ENCODE measurements around the gene AK8. TPM values are rescaled to one million over a fixed set of nuclear protein-coding genes. Genes with fewer than 3 reads are reported as not detected.

The AK8 gene
- total RNA-seq, 1 donor from 2014 or later = 0.25 TPM

GRCh38 chr9:132855904-132856303 is 22.2 kb downstream of the AK8 start:
- Histone ChIP-seq H3K4me1 (peaks cover 12% of the 10 kb centered on the region), H3K27me3 (no peaks in the 10 kb centered on the region), H3K4me3 (no peak overlapping the region), H3K36me3 (no peaks in the 10 kb centered on the region), H3K9me3 (no peaks in the 10 kb centered on the region), H3K27ac (no peak overlapping the region)
- intact Hi-C loops (cut with DNase I) = no loop called here
- no peak for DNase-seq (ENCODE audit: extremely low spot score in 2 of 2)
- TF ChIP-seq POLR2A (IDR thresholded peaks at IDR 0.05) (no peak), POLR2AphosphoS5 (IDR thresholded peaks at IDR 0.05; ENCODE audit: insufficient read depth in 1 of 2, low read depth in 1 of 2) (no peak), CTCF (IDR thresholded peaks at IDR 0.05) (no peak)

GRCh38 chr9:132854832-132855231 is 23.3 kb downstream of the AK8 start:
- intact Hi-C loops (cut with DNase I) = no loop called here

GRCh38 chr9:132853482-132853881 is 24.6 kb downstream of the AK8 start:
- Histone ChIP-seq H3K36me3 (no peaks in the 10 kb centered on the region), H3K9me3 (no peaks in the 10 kb centered on the region), H3K4me1 (peaks cover 12% of the 10 kb centered on the region), H3K27me3 (no peaks in the 10 kb centered on the region), H3K27ac (no peak overlapping the region), H3K4me3 (no peak overlapping the region)
- intact Hi-C loops (cut with DNase I) = no loop called here
- DNase-seq (ENCODE audit: extremely low spot score in 2 of 2) = no peak
- TF ChIP-seq POLR2A (IDR thresholded peaks at IDR 0.05) (no peak), POLR2AphosphoS5 (IDR thresholded peaks at IDR 0.05; ENCODE audit: insufficient read depth in 1 of 2, low read depth in 1 of 2) (no peak), CTCF (IDR thresholded peaks at IDR 0.05) (no peak)

More at GRCh38 chr9:132854832-132855231, 23.3 kb downstream of the AK8 start:
- Histone ChIP-seq H3K36me3 (no peaks in the 10 kb centered on the region), H3K4me3 (no peak overlapping the region), H3K27me3 (no peaks in the 10 kb centered on the region), H3K4me1 (peaks cover 12% of the 10 kb centered on the region), H3K9me3 (no peaks in the 10 kb centered on the region), H3K27ac (no peak overlapping the region)
- no peak for TF ChIP-seq CTCF (IDR thresholded peaks at IDR 0.05)
- TF ChIP-seq POLR2A (IDR thresholded peaks at IDR 0.05) = no peak
- TF ChIP-seq POLR2AphosphoS5 (IDR thresholded peaks at IDR 0.05; ENCODE audit: insufficient read depth in 1 of 2, low read depth in 1 of 2) = no peak
- DNase-seq (ENCODE audit: extremely low spot score in 2 of 2) = no peak

GRCh38 chr9:132849185-132849706 is 28.8 kb downstream of the AK8 start:
- H3K27ac ChIP-seq = no peak overlapping the region

More at GRCh38 chr9:132849185-132849706, 28.8 kb downstream of the AK8 start:
- Histone ChIP-seq H3K9me3 (no peaks in the 10 kb centered on the region), H3K4me3 (no peak overlapping the region), H3K27me3 (no peaks in the 10 kb centered on the region), H3K36me3 (no peaks in the 10 kb centered on the region), H3K4me1 (no peaks in the 10 kb centered on the region)
- DNase-seq (ENCODE audit: extremely low spot score in 2 of 2) = no peak
- intact Hi-C loops (cut with DNase I) = no loop called here
- no peak for TF ChIP-seq CTCF (IDR thresholded peaks at IDR 0.05)
- TF ChIP-seq POLR2A (IDR thresholded peaks at IDR 0.05) = no peak
- TF ChIP-seq POLR2AphosphoS5 (IDR thresholded peaks at IDR 0.05; ENCODE audit: insufficient read depth in 1 of 2, low read depth in 1 of 2) = no peak

Measured in vagina (tissue), 2 donors.